ENCODE results near the gene ERBIN.
"Not testable (repeated sequence)": the region's sequence is repeated elsewhere in the genome, so short reads cannot be mapped to it uniquely, and the experiment has no call there.

Gene ERBIN

GRCh38 chr5:65923339-65923738, 3.0 kb upstream of the ERBIN start:
- DNase-seq: no peak

GRCh38 chr5:65924366-65925043, 1.9 kb upstream of the ERBIN start:
- DNase-seq: no peak

GRCh38 chr5:65925044-65925600, 1.3 kb upstream of the ERBIN start:
- peak; percentile 67 for DNase-seq

DNA sequence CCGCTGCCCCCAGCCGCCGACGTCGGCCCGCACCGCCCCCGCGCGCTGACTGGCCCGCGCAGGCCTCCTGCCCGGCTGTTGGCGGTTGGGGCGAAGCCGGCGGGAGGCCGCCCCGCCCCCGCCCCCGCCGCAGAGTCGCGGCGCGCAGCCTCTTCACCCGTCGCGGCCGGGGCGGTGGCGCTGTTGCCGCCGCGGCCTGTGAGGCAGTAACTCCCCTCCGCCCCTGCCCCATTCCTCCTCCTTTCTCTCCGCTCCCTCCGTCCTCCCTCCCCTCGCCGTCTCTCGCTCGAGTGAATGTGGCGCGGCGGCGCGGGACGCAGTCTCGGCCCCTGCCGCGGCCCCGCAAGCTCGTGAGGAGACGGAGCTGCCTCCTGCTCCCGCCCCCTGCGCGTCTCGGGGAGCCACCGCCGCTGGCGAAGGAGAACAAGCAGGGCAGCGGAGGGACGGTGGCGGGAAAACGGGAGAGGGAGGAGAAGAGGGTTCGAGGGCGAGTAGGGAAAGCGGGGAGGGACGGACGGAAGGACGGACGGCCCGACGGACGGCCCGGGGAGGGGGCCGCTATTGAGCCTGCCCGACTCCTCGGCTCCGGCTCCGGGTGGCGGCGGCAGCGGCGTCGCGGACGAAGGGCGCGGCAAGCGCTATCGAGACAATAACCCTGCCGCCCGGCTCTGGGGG, 637 bp upstream of the ERBIN start:
- peak; percentile 89 for DNase-seq

GRCh38 chr5:65926893-65927292, 518 bp downstream of the ERBIN start:
- no peak for DNase-seq

GRCh38 chr5:65927503-65928321, 1.3 kb downstream of the ERBIN start:
- DNase-seq: peak; percentile 65

DNA sequence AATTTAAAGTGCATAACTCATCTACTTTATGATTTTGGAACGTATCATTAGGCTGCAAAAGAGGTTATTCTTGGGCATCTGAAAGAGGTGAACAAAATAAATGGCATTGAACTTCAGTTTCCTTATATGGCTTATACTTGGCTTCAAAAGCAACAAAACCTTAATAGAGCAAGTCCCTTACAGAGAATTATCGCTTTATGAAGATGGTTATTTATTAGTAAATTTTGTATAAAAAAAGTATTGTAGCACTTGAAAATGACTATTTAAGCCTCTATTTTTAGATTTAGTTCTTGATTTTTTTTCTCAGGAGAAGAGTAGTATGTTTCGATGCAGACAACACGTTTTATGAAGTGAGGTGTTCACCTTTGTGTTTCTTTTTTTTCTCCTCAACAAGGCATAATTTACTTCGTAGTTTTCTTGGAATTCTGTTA, 2.0 kb downstream of the ERBIN start:
- DNase-seq: no peak

DNA sequence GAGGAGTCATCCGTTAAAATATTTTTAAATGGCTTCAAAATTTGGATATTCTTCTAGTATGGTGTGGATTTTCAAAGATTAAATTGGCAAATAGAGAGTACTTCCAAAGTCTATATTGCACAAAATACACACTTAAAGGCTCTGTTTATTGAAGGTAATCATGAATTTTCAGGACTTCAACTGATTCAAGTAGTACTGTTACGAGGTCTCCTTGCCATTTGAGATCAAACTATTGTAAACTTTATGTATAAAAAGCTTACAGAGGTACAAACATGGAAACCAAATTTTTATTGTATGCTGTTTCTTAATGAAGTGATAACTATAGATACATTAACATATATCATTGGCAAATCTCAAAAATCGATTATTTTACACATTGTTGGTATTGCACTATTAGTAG, 2.5 kb downstream of the ERBIN start:
- no peak for DNase-seq

GRCh38 chr5:65932676-65933075, 6.3 kb downstream of the ERBIN start:
- no peak for DNase-seq

GRCh38 chr5:65933295-65933694, 6.9 kb downstream of the ERBIN start:
- DNase-seq: no peak

- no peak for DNase-seq
Observed at GRCh38 chr5:65938256-65938655, 11.9 kb downstream of the ERBIN start.

DNA sequence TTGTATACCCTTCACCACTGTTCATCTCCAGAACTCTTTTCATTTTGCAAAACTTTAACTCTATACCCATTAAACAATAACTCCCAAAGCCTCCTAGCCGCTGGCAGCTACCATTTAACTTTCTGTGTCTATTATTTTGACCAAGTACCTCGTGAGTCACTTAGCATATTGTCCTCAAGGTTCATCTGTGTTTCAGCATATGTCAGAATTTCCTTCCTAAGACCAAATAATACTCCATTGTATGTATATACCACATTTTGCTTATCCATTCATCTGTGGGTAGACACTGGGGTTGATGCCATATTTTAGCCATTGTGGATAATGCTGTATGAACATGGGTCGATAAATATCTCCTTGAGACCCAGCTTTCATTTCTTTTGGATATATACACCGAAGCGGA, 17.4 kb downstream of the ERBIN start:
- DNase-seq: no peak

GRCh38 chr5:65946198-65946745, 19.9 kb downstream of the ERBIN start:
- DNase-seq: peak; percentile 33

- no peak for DNase-seq
Observed at GRCh38 chr5:65948115-65948747, 21.9 kb downstream of the ERBIN start.

- DNase-seq: no peak
Observed at GRCh38 chr5:65951330-65951729, 25.0 kb downstream of the ERBIN start.

- DNase-seq: no peak
Observed at GRCh38 chr5:65952259-65952658, 25.9 kb downstream of the ERBIN start.

DNA sequence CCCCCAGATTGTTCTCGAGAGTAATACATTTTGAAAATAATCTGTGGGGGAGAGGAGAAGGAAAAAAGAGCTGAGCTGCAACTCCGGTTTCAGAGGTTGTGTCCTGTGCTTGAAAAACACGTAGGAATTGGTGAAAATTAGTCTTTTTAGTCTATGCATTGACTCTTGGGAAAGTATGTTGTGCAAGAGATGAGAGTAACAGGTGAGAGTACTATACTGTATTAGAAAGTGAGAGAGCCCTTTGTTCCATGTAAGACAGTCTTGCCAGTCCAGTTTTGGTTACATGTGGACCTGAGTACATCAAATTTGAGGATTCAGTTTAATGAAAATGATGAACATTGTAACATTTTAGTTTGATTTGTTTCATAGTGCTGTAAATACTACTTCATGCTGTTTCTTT, 27.8 kb downstream of the ERBIN start:
- no peak for DNase-seq

DNA sequence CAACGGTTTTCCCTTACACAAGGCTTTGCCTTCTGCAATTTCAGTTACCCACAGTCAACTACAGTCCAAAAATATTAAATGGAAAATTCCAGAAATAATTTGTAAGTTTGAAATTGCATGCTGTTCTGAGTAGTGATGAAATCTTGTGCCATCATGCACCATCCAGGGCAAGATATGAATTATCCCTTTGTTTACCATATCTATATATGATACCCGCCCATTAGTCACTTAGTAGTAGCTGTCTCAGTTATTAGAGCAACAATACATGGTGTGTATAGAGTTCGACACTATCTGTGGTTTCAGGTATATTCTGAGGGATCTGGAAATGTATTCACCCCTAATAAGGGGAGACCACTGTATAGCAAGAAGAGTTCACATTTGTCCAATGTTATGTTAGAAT, 29.4 kb downstream of the ERBIN start:
- no peak for DNase-seq

DNA sequence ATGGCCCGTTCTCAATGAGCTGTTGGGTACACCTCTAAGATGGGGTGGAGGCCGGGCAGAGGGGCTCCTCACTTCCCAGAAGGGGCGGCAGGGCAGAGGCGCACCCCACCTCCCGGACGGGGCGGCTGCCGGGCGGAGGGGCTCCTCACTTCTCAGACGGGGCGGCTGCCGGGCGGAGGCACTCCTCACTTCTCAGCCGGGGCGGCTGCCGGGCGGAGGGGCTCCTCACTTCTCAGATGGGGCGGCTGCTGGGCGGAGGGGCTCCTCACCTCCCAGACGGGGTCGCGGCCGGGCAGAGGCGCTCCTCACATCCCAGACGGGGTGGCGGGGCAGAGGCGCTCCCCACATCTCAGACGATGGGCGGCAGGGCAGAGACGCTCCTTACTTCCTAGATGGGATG, 31.3 kb downstream of the ERBIN start:
- not testable (repeated sequence) for DNase-seq

DNA sequence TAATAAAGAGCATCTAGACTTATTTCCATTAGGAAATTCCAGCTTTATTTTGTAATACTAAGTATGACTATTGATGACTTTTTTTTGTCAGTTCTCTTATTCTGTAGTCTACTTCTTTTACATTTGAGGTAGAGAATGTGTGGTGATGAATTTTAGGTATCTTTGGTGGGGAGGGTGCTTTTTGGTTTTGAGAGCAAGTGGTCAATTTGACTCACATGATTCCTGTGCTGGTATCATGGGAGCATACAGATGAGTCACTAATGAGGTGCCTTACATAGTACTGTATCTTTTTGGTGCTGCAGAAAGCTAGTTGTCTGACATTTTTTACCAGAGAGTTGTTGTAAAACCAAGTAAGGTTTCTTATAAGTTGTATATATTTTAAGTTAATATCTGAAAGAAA, 35.3 kb downstream of the ERBIN start:
- peak; percentile 61 for DNase-seq

DNA sequence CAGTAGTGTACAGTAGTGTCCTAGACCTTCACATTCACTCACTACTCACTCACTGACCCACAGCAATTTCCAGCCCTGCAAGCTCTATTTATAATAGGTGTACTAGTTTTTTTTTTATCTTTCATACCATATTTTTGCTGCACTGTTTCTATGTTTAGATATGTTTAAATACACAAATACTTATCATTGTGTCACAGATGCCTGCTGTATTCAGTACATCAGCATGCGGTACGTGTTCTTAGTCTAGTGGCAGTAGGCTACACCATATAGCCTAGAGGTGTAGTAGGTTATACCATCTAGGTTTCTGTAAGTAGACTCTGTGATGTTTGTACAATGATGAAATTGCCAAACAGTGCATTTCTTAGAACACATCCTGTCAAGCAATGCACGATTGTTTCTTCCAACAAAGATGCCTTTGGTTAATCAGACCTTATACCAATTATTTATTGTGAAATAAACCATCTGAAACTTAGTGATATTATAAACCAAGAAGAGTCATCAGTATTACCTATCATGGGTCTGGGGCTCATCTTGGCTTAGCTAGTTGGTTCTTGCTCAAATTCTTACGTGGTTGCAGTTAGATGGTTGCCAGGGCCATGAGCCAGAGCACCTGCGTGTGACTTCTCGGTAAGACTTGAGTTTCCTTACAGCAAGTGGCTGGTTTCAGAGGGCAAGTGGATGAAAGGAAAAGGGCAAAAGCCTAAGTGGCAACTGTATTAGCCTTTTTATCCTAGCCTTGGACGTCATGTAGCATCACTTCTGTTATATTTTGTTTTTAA, 41.1 kb downstream of the ERBIN start:
- DNase-seq: no peak

All from fibroblast of upper back skin (primary cell).